GM19438 (cell line): ENCODE results near the gene DNAJC5.

Experiments
- ATAC-seq: cut with Tn5 transposase; IDR thresholded peaks from one replicate; pipeline ENCODE4 v1.9.1; 2021; ENCODE audit warnings: low read depth; ENCODE audit not compliant: unreplicated experiment

DNAJC5 gene

DNA sequence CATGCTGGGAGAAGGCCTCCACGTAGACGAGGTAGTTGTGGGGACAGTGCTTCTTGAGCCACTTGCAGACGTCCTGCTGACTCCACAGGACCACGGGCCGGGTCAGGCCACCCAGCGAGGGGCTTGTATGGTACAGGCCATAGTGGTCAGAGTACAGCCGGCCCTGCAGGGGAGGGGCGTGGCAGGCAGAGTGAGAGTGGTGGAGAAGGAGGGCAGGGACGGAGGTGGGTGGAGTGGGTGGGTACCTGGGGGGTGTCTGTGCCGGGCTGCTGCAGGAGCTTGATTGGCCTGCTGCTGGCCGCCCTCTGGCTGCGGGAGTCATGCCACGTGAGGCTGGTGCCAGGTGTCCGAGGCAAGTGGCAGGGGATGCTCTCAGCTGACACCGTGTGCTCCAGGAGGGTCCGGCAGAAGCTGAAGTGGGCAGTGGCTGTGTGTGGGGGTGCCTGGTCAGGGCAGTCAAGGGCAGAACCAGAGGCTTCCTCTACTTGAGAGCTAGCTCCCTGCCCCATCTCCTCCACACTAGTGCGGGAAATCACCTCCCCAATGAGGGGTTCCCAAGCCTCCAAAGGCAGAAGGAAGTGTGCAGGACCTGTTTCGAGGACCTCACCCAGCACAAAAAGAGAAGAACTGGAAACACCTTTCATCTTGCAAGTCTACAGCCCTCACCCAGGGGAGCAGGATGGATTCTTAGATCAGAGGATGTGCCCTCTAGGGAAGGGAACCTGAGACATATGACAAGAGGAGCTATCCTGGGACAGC is 82.2 kb downstream of the DNAJC5 start:
- no peak for ATAC-seq

DNA sequence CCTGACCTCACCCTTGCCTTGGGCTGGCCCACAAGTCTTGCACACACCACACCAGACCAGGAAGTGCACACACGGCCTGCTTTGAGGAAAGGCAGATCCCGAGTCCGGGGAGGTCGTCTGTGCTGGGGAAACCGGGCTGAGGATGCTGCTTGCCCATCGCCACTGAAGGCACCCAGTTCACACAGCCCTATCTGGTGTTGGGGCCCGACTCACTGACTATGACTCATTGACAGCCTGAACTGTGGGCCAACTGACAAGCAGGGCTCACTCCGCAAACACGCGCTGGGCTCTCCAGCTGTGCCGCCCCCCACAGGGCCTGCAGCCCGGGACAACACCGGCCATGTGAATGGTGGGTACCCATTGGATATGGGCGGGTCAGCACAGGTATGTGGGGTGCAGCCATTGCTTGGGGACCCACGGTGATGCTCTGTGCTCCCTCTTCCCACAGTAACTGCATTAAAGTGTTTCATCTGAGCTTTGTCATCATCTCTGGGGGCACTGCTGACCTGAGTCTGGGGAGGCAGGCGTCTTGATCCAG is 82.9 kb downstream of the DNAJC5 start:
- ATAC-seq = no peak

DNA sequence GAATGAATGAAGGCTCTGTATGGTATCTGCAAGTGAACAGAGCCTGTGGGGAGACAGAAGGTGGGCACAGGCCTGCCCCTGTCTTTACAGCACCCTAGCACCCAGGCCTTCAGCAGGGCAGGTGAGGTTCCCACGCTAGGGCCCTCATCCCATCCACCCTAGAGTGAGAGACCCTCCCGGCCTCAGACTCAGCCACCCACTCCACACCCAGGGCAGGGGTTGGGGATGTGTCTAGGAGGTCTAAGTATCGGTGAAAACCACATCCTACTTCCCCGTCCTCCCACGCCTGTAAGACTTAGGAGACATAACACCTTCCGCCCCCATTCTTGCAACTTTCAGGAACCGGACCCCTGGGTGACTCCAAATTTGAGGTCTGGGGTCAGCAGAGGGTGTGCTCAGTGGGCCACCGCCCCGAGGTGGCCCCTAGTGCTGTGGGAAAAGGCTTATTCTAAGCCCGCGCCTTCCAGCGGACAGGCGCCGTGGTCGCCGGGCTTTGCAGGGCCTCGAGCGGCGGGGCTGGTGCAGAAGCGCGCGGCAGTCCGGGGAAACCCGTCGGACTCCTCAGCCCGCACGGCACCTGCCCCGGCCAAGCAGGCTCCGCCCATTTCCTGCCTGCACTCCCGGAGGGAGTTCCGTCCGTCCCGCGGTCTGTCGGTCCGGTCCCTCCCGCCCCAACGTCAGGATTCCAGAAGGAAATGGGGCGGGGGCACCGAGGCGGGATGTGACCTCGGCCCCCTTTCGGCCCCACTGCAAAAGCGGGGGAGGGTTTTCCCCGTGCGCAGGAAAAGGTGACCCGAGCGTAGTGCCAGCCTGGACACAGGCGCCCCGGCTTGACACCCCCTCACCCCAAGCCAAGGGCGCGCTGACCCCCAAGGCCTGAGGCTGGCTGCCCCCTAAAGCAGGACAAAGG is 83.6 kb downstream of the DNAJC5 start:
- peak; percentile 45 for ATAC-seq

DNA sequence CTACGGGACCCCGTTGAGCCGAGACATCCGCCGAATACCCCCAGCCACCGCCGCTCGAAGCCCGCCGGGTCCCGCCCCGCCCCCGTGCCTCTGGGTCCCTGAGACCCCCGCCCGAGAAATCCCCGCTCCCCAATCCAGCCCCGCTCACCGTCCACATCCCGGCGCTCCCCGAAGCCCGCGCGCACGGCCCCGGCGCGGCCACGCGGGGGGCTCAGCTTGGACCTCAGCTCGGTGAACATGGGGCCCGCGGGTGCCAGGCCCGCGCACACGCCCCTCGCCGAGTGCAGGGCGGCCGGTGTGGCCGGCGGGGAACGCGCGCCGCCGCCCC is 84.3 kb downstream of the DNAJC5 start:
- ATAC-seq = no peak

DNA sequence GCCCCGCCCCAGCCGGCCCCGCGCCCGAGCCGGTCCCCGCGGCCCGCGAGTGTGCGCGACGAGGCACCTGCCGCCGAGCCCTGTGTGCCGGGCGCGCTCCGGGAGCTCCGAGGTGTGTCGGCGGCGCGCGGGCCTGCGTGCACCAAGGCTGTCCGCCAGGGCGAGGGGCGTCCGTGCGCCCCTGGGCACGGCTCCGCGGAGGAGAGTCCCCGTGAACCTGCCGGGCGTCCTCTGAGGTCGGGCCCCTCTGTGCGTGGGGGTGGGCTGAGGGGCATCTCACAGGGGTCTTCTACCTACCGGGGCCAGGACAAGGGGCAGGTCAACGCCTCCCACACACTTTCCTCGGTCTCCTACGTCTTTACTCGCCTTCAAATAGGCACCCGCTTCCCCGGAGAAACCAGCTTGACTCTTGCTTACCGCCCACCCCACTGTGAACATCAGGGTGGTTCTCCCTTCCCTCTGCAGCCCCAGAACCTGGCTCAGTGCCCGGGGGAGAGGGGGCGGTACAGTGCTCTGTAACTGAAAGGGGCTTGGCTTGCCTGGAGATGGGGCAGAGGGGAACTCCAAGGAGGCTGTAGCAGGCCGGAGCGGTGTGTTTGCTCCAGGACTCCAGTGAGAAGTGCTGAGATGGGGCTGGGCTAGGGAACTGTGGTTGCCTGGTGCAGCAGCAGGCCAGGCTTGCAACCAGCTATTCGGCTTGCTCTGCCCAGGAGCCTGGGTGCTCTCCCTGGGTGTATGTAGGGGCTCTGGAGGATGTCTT is 84.8 kb downstream of the DNAJC5 start, which contains the start of gene SAMD10:
SAMD10 (minus strand) TSS at position 86 of the 760 bp plus-strand sequence. CDS start 175 bp downstream, outside the sequence.
- no peak for ATAC-seq

DNA sequence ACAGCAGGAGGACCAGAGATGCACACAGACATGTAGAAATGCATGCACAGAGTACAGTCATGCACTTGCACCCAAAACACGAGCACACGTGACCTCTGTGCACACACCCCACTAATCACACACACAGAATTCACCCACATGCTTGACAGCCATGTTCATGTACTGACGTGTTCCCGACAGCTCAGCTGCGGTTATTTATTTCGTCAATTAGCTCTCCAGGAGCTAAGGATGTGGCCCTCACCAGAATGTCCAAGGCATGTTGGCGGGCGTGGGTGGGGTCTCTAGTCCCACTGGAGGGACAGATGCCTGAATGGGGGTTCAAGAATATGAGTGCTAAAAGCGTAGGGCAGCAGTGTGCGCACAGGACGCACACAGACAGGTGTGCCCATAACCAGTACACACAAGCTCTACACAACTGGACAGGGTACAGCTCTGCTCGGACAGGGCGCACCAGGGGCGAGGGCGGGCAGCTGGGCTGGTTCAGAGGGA is 85.4 kb downstream of the DNAJC5 start:
- peak; percentile 2 for ATAC-seq

DNA sequence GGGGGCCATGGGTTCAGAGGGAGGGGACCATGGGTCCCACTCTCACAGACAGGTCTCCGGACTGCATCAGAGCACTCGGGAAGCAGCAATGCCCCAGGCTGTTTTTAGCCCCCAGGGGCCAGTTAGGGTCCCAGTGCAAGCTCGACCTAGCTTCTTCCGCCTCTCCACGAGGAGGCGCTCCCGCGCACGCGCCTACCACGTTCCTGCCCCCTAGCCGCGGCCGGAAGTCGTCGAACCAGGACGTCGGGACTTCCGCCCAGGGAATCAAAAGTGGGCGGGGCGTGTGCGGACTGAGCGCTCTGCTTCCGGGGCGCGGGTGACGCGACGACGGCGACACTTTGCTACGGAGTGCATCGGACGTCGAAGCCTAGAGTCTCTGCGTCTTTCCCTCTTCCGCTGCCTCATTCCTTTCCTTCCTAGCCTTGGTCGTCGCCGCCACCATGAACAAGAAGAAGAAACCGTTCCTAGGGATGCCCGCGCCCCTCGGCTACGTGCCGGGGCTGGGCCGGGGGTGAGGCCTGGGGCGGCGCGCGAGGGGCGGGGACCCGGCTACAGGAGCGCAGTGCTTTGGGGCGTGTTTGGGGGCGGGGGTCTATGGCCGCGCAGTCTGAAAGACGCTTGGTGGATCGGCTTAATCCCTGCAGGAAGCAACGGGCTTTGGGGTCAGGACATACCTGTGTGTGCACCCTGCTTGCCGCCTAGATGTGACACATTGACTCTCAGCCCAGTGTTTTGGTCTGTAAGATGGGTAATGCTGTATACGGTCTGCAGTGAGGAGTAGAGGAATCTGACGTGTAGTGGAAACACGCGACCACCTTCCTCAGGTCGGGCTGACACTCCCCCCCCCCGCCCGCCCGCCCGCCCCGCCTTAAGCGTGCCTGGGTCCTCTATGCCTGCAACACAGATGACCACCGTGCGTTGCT is 86.1 kb downstream of the DNAJC5 start, which contains the start of gene PRPF6:
PRPF6 (plus strand) TSS at position 327 of the 923 bp plus-strand sequence; CDS start at position 441, 114 bp downstream.
- peak; percentile 46 for ATAC-seq

DNA sequence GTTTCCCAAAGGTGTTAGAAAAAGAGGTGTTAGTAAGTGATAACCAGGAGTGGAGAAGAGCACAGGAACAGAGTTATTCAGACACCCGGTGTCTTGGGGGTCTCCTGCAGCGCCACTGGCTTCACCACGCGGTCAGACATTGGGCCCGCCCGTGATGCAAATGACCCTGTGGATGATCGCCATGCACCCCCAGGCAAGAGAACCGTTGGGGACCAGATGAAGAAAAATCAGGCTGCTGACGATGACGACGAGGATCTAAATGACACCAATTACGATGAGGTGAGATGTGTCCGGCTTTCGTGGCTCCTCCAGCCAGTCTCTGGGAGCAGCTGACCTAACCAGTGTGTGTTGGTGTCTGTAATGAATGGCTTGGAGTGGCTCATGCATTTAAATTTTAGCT is 88.0 kb downstream of the DNAJC5 start:
- no peak for ATAC-seq
